GOT3 (cell line): ENCODE results near the gene TANC2.

ENCODE experiments used
- DNase-seq: peaks from one replicate; lab custom pipeline; 2025; ENCODE audit warnings: mixed read lengths; lab: John Stamatoyannopoulos, UW

TANC2 gene

GRCh38 chr17:62965686-62966425, at the start of gene TANC2:
TSS of gene TANC2 (plus strand) at chr17:62966235. CDS start at chr17:63009560, 43,325 bp downstream.
- no peak for DNase-seq

GRCh38 chr17:62916684-62917571, 49.1 kb upstream of the TANC2 start:
- DNase-seq, result no peak

DNA sequence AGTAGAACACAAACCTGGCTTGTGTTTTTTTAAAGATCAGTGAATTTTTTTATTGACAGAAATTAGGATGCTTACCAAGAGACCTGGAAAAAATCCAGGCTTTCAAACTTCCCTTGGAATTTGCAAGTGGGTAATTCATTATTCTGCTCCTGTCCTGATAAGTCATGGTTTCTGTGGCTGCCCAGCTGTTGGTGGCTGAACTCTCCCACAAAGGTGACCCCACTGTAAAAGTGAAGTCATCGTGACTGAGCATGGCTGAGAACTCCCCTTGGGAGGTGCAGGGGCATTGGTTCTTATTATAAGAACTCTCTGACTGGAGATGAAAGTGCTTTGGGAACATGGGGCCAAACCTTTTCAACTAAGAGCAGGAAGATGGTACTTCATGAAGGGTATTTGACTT, 46.6 kb upstream of the TANC2 start:
- DNase-seq, result no peak

GRCh38 chr17:62920300-62920699, 45.7 kb upstream of the TANC2 start:
- no peak for DNase-seq

GRCh38 chr17:62921817-62922216, 44.2 kb upstream of the TANC2 start:
- no peak for DNase-seq

GRCh38 chr17:62923258-62924150, 42.5 kb upstream of the TANC2 start:
- DNase-seq, result no peak

- no peak for DNase-seq
These were observed 40.7 kb upstream of the TANC2 start for GRCh38 chr17:62925267-62925836.

DNA sequence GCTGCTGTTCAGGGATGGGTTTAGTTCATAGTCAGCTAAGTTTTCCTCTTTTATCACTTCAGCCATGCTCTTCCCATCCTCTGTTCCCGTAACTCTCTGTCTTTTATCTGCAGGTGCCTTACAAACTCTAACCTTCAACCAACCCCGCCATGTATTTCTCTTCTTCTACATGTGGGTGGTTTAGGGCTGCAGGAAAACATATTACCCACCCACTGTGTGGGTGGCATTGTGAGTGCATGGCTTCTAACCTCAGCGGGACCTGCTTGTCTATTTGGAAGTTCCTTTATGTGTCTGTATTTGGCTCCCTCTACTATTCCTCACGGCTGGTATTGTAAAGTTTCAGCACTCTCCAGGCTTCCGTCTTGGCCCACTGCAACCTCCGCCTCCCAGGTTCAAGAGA, 39.0 kb upstream of the TANC2 start:
- DNase-seq, result no peak

DNA sequence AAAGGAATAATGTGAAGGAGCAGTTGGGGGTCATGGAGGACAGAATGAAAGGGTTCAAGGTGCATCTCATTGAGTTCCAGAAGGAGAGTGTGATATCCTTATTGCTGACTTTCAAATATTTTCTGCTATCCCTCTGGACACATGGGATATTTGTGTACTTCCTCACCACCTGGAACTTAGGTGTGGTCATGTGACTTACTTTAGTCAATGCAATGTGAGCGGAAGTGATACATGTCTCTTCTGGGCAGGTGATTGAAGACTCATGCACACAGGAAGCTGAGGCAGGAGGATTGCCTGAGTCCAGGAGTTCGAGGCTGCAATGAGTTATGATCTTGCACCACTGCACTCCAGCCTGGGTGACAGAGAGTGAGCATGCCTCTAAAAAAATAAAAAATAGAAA, 36.7 kb upstream of the TANC2 start:
- no peak for DNase-seq

DNA sequence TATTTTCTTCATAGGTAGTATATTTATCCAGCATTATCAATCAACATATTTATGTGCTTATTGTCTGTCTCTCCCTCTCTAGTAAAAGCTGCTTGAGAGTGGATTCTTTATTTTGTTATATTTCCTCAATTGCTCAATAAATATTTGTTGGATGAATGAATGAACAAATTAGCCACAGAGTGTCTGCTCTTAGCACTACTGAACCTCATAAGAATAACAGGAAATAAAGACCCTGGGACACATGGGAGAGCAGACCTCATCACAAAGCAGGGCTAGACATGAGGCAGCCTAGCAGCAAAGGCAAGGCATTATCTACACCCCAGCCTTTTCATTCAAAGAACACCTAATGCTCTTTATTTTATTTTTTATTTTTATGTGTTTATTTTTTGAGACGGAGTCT, 34.9 kb upstream of the TANC2 start:
- DNase-seq, result no peak

GRCh38 chr17:62933501-62934385, 32.3 kb upstream of the TANC2 start:
- no peak for DNase-seq

- DNase-seq, result no peak
These were observed 30.9 kb upstream of the TANC2 start for GRCh38 chr17:62935098-62935497.

- DNase-seq, result no peak
These were observed 30.5 kb upstream of the TANC2 start for GRCh38 chr17:62935523-62935922.

- no peak for DNase-seq
These were observed 28.4 kb upstream of the TANC2 start for GRCh38 chr17:62937606-62938005.

- no peak for DNase-seq
These were observed 24.6 kb upstream of the TANC2 start for GRCh38 chr17:62941358-62941991.

GRCh38 chr17:62948370-62948769, 17.7 kb upstream of the TANC2 start:
- DNase-seq, result no peak

DNA sequence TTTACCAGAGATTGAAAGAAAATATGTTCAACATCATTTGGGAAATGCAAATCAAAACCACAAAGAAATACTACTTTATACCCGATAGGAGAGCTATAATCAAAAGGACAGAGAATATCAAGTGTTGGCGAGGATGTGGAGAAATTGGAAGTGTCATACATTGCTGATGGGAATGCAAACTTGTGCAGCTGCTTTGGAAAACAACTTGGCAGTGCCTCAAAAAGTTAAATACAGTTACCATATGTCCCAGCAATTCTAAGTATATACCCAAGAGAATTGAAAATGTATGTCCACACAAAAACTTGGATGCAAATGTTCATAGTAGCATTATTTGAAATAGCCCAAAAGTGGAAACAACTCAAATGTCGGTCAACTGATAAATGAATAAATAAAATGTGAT, 17.0 kb upstream of the TANC2 start:
- no peak for DNase-seq

- no peak for DNase-seq
These were observed 16.0 kb upstream of the TANC2 start for GRCh38 chr17:62950067-62950466.

DNA sequence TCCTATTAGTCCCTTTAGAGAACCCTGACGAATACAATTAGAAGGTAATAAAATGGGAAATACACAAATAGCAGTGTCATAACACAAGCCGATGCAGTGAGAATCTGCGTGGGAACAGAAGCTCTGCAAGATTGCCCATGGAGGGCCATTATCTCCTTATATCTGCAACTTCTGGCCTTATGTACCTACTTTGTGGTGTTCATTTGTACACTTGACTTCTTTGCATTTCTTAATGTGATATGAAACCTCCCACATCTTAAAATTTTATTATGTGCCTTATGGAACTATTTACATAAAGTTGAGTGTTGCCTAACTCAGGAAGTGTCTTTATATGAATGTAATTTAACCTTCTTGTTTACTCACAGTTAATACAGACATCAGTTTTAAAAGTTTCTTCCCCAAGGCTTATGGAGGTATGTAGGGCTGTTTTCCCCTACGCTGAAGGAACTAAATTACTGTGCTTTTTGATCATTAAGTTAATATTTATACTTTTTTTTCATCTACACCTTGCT, 10.1 kb upstream of the TANC2 start:
- no peak for DNase-seq

DNA sequence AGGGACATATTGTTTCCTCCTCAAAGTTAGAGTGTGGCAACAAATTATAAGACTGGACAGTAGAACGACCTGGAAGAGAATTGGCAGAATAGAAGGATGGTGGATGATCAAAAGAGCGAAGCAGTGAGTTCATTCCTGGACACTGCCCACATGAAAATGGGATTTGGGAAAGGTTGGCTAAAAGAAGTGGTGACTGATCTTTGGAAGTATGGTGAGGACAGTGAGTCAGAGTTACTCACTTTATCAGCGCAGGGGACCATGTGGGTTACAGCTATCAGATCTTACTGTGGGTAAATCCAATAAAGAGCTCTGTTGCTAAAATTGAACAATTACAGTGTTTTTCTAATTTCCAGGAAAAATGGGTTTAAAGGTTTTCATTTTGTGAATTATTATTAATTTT, 2.7 kb upstream of the TANC2 start:
- DNase-seq, result no peak
